WTC11 (cell line): ENCODE results near the gene SRGN.

Source experiments
- NR2C2 ChIP-seq: sonication (generic); formaldehyde crosslinking; IDR thresholded peaks from 2 replicates; pipeline ENCODE4 v1.8.0; 2022; ENCODE audit warnings: mild to moderate bottlenecking, missing genetic modification reagents
- SP1 ChIP-seq: sonication (generic); formaldehyde crosslinking; conservative IDR thresholded peaks from 2 replicates; pipeline ENCODE4 v1.8.1; 2022; ENCODE audit warnings: missing genetic modification reagents
- TEAD4 ChIP-seq: sonication (generic); formaldehyde crosslinking; IDR thresholded peaks from 2 replicates; pipeline ENCODE4 v1.8.0; 2022; ENCODE audit warnings: mild to moderate bottlenecking, missing genetic modification reagents
- TF ChIP-seq, protein P1 (sequence below): sonication (generic); formaldehyde crosslinking; IDR thresholded peaks from 2 replicates; pipeline ENCODE4 v1.8.0; 2022; ENCODE audit warnings: mild to moderate bottlenecking, missing genetic modification reagents
- TF ChIP-seq, protein P2 (sequence below): fragments of 250-450 bp; sonication (Bioruptor Pico); IDR thresholded peaks from 2 replicates; pipeline ENCODE4 v1.9.0; 2021; ENCODE audit warnings: mild to moderate bottlenecking
- TF ChIP-seq, protein P3 (sequence below): fragments of 200-600 bp; IDR thresholded peaks from 2 replicates; pipeline ENCODE4 v1.8.0; 2022; ENCODE audit warnings: antibody characterized with exemption
- TF ChIP-seq, protein P4 (sequence below): sonication (generic); formaldehyde crosslinking; IDR thresholded peaks from 2 replicates; pipeline ENCODE4 v1.8.1; 2023; ENCODE audit warnings: mild to moderate bottlenecking, missing genetic modification reagents, moderate library complexity
- TF ChIP-seq, protein P5 (sequence below): sonication (generic); formaldehyde crosslinking; IDR thresholded peaks from 2 replicates; pipeline ENCODE4 v1.8.0; 2022; ENCODE audit warnings: missing genetic modification reagents
- TF ChIP-seq, protein P6 (sequence below): sonication (generic); formaldehyde crosslinking; IDR thresholded peaks from 2 replicates; pipeline ENCODE4 v1.8.1; 2023; ENCODE audit warnings: mild to moderate bottlenecking, moderate library complexity, missing genetic modification reagents

DNA sequence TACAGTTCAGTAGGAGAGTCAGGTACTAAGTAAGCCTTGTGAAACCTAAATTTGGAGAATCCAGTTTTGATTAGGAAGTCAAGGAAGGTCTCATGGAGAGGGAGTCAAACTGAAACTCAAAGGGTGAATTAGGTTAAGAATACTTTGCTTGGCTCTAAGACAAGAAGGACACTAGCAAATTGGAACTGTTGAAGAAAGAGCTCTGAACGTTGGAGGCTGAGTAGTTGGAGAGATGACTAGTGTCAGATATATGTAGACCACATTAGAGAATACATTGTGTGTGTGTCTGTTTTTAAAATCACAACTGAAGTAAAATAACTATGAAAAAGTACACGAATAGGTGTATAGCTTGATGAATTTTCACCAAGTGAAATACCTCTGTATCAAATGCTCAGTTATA is 42.3 kb downstream of the SRGN start:
- TF ChIP-seq SP1 (CRISPR knock-in tag): no peak
- TF ChIP-seq, protein P1, sequence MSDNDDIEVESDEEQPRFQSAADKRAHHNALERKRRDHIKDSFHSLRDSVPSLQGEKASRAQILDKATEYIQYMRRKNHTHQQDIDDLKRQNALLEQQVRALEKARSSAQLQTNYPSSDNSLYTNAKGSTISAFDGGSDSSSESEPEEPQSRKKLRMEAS (CRISPR knock-in tag): no peak
- TF ChIP-seq, protein P2, sequence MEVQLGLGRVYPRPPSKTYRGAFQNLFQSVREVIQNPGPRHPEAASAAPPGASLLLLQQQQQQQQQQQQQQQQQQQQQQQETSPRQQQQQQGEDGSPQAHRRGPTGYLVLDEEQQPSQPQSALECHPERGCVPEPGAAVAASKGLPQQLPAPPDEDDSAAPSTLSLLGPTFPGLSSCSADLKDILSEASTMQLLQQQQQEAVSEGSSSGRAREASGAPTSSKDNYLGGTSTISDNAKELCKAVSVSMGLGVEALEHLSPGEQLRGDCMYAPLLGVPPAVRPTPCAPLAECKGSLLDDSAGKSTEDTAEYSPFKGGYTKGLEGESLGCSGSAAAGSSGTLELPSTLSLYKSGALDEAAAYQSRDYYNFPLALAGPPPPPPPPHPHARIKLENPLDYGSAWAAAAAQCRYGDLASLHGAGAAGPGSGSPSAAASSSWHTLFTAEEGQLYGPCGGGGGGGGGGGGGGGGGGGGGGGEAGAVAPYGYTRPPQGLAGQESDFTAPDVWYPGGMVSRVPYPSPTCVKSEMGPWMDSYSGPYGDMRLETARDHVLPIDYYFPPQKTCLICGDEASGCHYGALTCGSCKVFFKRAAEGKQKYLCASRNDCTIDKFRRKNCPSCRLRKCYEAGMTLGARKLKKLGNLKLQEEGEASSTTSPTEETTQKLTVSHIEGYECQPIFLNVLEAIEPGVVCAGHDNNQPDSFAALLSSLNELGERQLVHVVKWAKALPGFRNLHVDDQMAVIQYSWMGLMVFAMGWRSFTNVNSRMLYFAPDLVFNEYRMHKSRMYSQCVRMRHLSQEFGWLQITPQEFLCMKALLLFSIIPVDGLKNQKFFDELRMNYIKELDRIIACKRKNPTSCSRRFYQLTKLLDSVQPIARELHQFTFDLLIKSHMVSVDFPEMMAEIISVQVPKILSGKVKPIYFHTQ (CRISPR knock-in tag): no peak
- TF ChIP-seq TEAD4 (CRISPR knock-in tag): no peak
- TF ChIP-seq, protein P3, sequence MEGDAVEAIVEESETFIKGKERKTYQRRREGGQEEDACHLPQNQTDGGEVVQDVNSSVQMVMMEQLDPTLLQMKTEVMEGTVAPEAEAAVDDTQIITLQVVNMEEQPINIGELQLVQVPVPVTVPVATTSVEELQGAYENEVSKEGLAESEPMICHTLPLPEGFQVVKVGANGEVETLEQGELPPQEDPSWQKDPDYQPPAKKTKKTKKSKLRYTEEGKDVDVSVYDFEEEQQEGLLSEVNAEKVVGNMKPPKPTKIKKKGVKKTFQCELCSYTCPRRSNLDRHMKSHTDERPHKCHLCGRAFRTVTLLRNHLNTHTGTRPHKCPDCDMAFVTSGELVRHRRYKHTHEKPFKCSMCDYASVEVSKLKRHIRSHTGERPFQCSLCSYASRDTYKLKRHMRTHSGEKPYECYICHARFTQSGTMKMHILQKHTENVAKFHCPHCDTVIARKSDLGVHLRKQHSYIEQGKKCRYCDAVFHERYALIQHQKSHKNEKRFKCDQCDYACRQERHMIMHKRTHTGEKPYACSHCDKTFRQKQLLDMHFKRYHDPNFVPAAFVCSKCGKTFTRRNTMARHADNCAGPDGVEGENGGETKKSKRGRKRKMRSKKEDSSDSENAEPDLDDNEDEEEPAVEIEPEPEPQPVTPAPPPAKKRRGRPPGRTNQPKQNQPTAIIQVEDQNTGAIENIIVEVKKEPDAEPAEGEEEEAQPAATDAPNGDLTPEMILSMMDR: no peak
- TF ChIP-seq, protein P4, sequence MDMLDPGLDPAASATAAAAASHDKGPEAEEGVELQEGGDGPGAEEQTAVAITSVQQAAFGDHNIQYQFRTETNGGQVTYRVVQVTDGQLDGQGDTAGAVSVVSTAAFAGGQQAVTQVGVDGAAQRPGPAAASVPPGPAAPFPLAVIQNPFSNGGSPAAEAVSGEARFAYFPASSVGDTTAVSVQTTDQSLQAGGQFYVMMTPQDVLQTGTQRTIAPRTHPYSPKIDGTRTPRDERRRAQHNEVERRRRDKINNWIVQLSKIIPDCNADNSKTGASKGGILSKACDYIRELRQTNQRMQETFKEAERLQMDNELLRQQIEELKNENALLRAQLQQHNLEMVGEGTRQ (CRISPR knock-in tag): no peak
- TF ChIP-seq, protein P5, sequence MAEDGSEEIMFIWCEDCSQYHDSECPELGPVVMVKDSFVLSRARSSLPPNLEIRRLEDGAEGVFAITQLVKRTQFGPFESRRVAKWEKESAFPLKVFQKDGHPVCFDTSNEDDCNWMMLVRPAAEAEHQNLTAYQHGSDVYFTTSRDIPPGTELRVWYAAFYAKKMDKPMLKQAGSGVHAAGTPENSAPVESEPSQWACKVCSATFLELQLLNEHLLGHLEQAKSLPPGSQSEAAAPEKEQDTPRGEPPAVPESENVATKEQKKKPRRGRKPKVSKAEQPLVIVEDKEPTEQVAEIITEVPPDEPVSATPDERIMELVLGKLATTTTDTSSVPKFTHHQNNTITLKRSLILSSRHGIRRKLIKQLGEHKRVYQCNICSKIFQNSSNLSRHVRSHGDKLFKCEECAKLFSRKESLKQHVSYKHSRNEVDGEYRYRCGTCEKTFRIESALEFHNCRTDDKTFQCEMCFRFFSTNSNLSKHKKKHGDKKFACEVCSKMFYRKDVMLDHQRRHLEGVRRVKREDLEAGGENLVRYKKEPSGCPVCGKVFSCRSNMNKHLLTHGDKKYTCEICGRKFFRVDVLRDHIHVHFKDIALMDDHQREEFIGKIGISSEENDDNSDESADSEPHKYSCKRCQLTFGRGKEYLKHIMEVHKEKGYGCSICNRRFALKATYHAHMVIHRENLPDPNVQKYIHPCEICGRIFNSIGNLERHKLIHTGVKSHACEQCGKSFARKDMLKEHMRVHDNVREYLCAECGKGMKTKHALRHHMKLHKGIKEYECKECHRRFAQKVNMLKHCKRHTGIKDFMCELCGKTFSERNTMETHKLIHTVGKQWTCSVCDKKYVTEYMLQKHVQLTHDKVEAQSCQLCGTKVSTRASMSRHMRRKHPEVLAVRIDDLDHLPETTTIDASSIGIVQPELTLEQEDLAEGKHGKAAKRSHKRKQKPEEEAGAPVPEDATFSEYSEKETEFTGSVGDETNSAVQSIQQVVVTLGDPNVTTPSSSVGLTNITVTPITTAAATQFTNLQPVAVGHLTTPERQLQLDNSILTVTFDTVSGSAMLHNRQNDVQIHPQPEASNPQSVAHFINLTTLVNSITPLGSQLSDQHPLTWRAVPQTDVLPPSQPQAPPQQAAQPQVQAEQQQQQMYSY (CRISPR knock-in tag): no peak
- TF ChIP-seq, protein P6, sequence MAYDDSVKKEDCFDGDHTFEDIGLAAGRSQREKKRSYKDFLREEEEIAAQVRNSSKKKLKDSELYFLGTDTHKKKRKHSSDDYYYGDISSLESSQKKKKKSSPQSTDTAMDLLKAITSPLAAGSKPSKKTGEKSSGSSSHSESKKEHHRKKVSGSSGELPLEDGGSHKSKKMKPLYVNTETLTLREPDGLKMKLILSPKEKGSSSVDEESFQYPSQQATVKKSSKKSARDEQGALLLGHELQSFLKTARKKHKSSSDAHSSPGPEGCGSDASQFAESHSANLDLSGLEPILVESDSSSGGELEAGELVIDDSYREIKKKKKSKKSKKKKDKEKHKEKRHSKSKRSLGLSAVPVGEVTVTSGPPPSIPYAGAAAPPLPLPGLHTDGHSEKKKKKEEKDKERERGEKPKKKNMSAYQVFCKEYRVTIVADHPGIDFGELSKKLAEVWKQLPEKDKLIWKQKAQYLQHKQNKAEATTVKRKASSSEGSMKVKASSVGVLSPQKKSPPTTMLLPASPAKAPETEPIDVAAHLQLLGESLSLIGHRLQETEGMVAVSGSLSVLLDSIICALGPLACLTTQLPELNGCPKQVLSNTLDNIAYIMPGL (CRISPR knock-in tag): no peak
- no peak for TF ChIP-seq NR2C2 (CRISPR knock-in tag)
